ENCODE data around the gene AFAP1L1.

AFAP1L1 gene

GRCh38 chr5:149387081-149387631 lies 115.5 kb downstream of the AFAP1L1 start:
- DNase-seq: no peak
- H2AFZ ChIP-seq (ENCODE audit: low read length): no peak overlapping the region

GRCh38 chr5:149387982-149388381 lies 116.3 kb downstream of the AFAP1L1 start:
- no peak for TF ChIP-seq EZH2phosphoT487 (IDR thresholded peaks at IDR 0.05; ENCODE audit: low read length)
- TF ChIP-seq EZH2 (optimal IDR thresholded peaks at IDR 0.05; ENCODE audit: low read depth, low read length): no peak
- TF ChIP-seq CTCF (IDR thresholded peaks at IDR 0.05; ENCODE audit: low read length): no peak
- H3K36me3 ChIP-seq (replicated peaks; ENCODE audit: insufficient read depth, low read length): no peaks in the 10 kb centered on the region
- no peak for DNase-seq
- H3K79me2 ChIP-seq (ENCODE audit: low read length): no peaks in the 10 kb centered on the region
- no peak overlapping the region for H3K4me2 ChIP-seq (ENCODE audit: low read depth, low read length)
- no peak overlapping the region for H3K27ac ChIP-seq (ENCODE audit: low read length)
- H3K4me1 ChIP-seq (ENCODE audit: low read length): no peaks in the 10 kb centered on the region
- H3K4me3 ChIP-seq (ENCODE audit: low read length): no peak overlapping the region
- H3K9me3 ChIP-seq (replicated peaks; ENCODE audit: insufficient read depth, low read length): no peaks in the 10 kb centered on the region
- H4K20me1 ChIP-seq (ENCODE audit: insufficient read depth, low read length): no peaks in the 10 kb centered on the region
- H3F3A ChIP-seq (ENCODE audit: insufficient read depth, low read length): no peaks in the 10 kb centered on the region
- no peak overlapping the region for H2AFZ ChIP-seq (ENCODE audit: low read length)
- no peaks in the 10 kb centered on the region for H3K27me3 ChIP-seq (replicated peaks; ENCODE audit: insufficient read depth, low read length)
- H3K9me2 ChIP-seq (replicated peaks; ENCODE audit: insufficient read depth, low read length): no peaks in the 10 kb centered on the region
- no peak overlapping the region for H3K9ac ChIP-seq (ENCODE audit: low read length)

More at GRCh38 chr5:149387081-149387631, 115.5 kb downstream of the AFAP1L1 start:
- H3F3A ChIP-seq (ENCODE audit: insufficient read depth, low read length): no peaks in the 10 kb centered on the region
- H3K9me2 ChIP-seq (replicated peaks; ENCODE audit: insufficient read depth, low read length): no peaks in the 10 kb centered on the region
- no peaks in the 10 kb centered on the region for H4K20me1 ChIP-seq (ENCODE audit: insufficient read depth, low read length)
- no peaks in the 10 kb centered on the region for H3K4me1 ChIP-seq (ENCODE audit: low read length)
- no peak overlapping the region for H3K4me3 ChIP-seq (ENCODE audit: low read length)
- no peak overlapping the region for H3K9ac ChIP-seq (ENCODE audit: low read length)
- H3K4me2 ChIP-seq (ENCODE audit: low read depth, low read length): no peak overlapping the region
- H3K27me3 ChIP-seq (replicated peaks; ENCODE audit: insufficient read depth, low read length): no peaks in the 10 kb centered on the region
- no peak for TF ChIP-seq EZH2phosphoT487 (IDR thresholded peaks at IDR 0.05; ENCODE audit: low read length)
- TF ChIP-seq EZH2 (optimal IDR thresholded peaks at IDR 0.05; ENCODE audit: low read depth, low read length): no peak
- TF ChIP-seq CTCF (IDR thresholded peaks at IDR 0.05; ENCODE audit: low read length): no peak
- no peaks in the 10 kb centered on the region for H3K36me3 ChIP-seq (replicated peaks; ENCODE audit: insufficient read depth, low read length)
- H3K79me2 ChIP-seq (ENCODE audit: low read length): no peaks in the 10 kb centered on the region
- H3K9me3 ChIP-seq (replicated peaks; ENCODE audit: insufficient read depth, low read length): no peaks in the 10 kb centered on the region
- H3K27ac ChIP-seq (ENCODE audit: low read length): no peak overlapping the region

- Histone ChIP-seq H3K79me2 (ENCODE audit: low read length) (no peaks in the 10 kb centered on the region), H4K20me1 (ENCODE audit: insufficient read depth, low read length) (no peaks in the 10 kb centered on the region), H3K4me2 (ENCODE audit: low read depth, low read length) (no peak overlapping the region), H3K4me1 (ENCODE audit: low read length) (no peaks in the 10 kb centered on the region), H3K27ac (ENCODE audit: low read length) (no peak overlapping the region), H3K9me2 (replicated peaks; ENCODE audit: insufficient read depth, low read length) (no peaks in the 10 kb centered on the region), H2AFZ (ENCODE audit: low read length) (no peak overlapping the region), H3F3A (ENCODE audit: insufficient read depth, low read length) (no peaks in the 10 kb centered on the region), H3K9me3 (replicated peaks; ENCODE audit: insufficient read depth, low read length) (no peaks in the 10 kb centered on the region), H3K9ac (ENCODE audit: low read length) (no peak overlapping the region), H3K4me3 (ENCODE audit: low read length) (no peak overlapping the region), H3K27me3 (replicated peaks; ENCODE audit: insufficient read depth, low read length) (no peaks in the 10 kb centered on the region), H3K36me3 (replicated peaks; ENCODE audit: insufficient read depth, low read length) (no peaks in the 10 kb centered on the region)
- no peak for DNase-seq
- TF ChIP-seq EZH2phosphoT487 (IDR thresholded peaks at IDR 0.05; ENCODE audit: low read length) (no peak), EZH2 (optimal IDR thresholded peaks at IDR 0.05; ENCODE audit: low read depth, low read length) (no peak), CTCF (IDR thresholded peaks at IDR 0.05; ENCODE audit: low read length) (no peak)
These were observed 117.0 kb downstream of the AFAP1L1 start for GRCh38 chr5:149388498-149389190.
